Heart right ventricle (tissue), 16 donors: ENCODE measurements around the gene EMC7. TPM values are rescaled to one million over a fixed set of nuclear protein-coding genes. Genes with fewer than 3 reads are reported as not detected.

ENCODE experiments used
- ATAC-seq, 8 donors: fragments of 200-7000 bp; cut with Tn5 transposase; one replicate each; pipeline ENCODE4 v1.9.1; 2020; ENCODE audit warnings: mild to moderate bottlenecking in 8 of 8, moderate library complexity in 8 of 8, moderate number of reproducible peaks in 1 of 8
- DNase-seq, 2 donors: peaks; one replicate each; pipeline ENCODE4 v3.0.0-alpha.2; 2020
- H3K27ac ChIP-seq, 10 donors: fragments of 200-600 bp; sonication (generic) in 2 of 10; one replicate each; pipeline versions ENCODE4 v1.5.0 to v1.8.0; 2020 to 2022; ENCODE audit warnings: mild to moderate bottlenecking in 3 of 10
- H3K27me3 ChIP-seq, 7 donors: fragments of 200-600 bp; one replicate each; pipeline ENCODE4 v1.8.0; 2021 to 2022; ENCODE audit warnings: mild to moderate bottlenecking in 2 of 7
- H3K36me3 ChIP-seq, 9 donors: fragments of 200-600 bp; sonication (generic) in 1 of 9; one replicate each; pipeline versions ENCODE4 v1.5.0 to v1.8.0; 2020 to 2022; ENCODE audit warnings: mild to moderate bottlenecking in 2 of 9
- H3K4me1 ChIP-seq, 9 donors: fragments of 200-600 bp; sonication (generic) in 1 of 9; one replicate each; pipeline versions ENCODE4 v1.5.0 to v1.8.0; 2020 to 2022; ENCODE audit warnings: mild to moderate bottlenecking in 4 of 9
- H3K4me3 ChIP-seq, 10 donors: fragments of 200-600 bp; sonication (generic) in 2 of 10; one replicate each; pipeline versions ENCODE4 v1.5.0 to v1.8.0; 2020 to 2022; ENCODE audit warnings: mild to moderate bottlenecking in 7 of 10, moderate library complexity in 2 of 10
- H3K9me3 ChIP-seq, 11 donors: fragments of 200-600 bp in 10 of 11; sonication (generic) in 2 of 11; one replicate each; pipeline versions ENCODE4 v1.5.0 to v1.8.0; 2013 to 2022; ENCODE audit warnings: mild to moderate bottlenecking in 2 of 11, control low read depth in 1 of 11, moderate library complexity in 1 of 11
- WGBS, 2 donors: extraction: QIAGEN DNeasy Blood & Tissue Kit; methylation state at CpG; one replicate each; pipeline ENCODE4 v1.1.7; 2013; ENCODE audit warnings: inconsistent platforms in 1 of 2; 5-methylcytosine and 5-hydroxymethylcytosine counted together
- intact Hi-C, 10 donors: fragments of 100-400 bp; cut with DNase I; formaldehyde crosslinking; loops; one replicate each; pipeline versions ENCODE4 v1.11.1 to v1.14.2; 2022
- polyA plus RNA-seq, 2 donors: library from polyadenylated mRNA; stranded (reverse); fragments of 200-250 nt; gene quantifications; one replicate each; pipeline ENCODE4 v1.2.3, GENCODE V29; 2013
- total RNA-seq, 10 donors: library from RNA; stranded (reverse); fragmentation: NEBNext Ultra II Directional in 3 of 10; extraction: Animal tissue kit (Norgen Biotek cat#: 25700) in 3 of 10; gene quantifications; one replicate each; pipeline versions ENCODE4 v1.2.1 to v1.2.4, GENCODE V29; 2021 to 2023
- TF ChIP-seq, protein P1 (sequence below), 9 donors: fragments of 200-600 bp; sonication (generic) in 2 of 9; IDR thresholded peaks; one replicate each; pipeline versions ENCODE4 v1.5.0 to v1.8.0; 2021 to 2022; ENCODE audit warnings: antibody characterized with exemption in 9 of 9, mild to moderate bottlenecking in 5 of 9, moderate library complexity in 1 of 9
- donor health status: Arrhythmogenic right ventricular cardiomyopathy.
- donor health status: ischemic (EF 13 %, LVEDD 7.1; RV severe dilation, severe dysfunction).
- donor health status: healthy with polysubstance abuse.
- donor health status: DM: no; HTN: yes; CAD: no.
- donor health status: DM: no; HTN: no; CAD: no.
- donor health status: ischemic (EF 25% LVEDD 6.9; RV normal size, moderate dysfunction).
- donor health status: ischemic (EF 25% LVEDD 5.7; RV mildly dilated, moderate dysfunction).
- donor health status: healthy.
- donor health status: DM: yes; HTN: yes; CAD: no.
- donor health status: Ischemic cardiomyopathy.
- donor health status: ischemic (EF 35%, LVEDD 5.7; RV mildly dilated, moderate dysfunction).
- donor health status: nonischemic (EF 11% LVEDD 7.7; RV severe dilation, severe dysfunction).
- donor health status: DM: yes; HTN: yes; CAD: no.
- donor health status: PGD.
- donor health status: ischemic (EF 29% LVEDD 5.4; RV normal size, mild dysfunction).
- donor health status: nonischemic (EF 23%, LVEDD 6.1; RV moderate dilation, normal function).

Gene EMC7
- total and polyA plus RNA-seq, 12 donors, result 49.4 to 150 (median 61.4) TPM

DNA sequence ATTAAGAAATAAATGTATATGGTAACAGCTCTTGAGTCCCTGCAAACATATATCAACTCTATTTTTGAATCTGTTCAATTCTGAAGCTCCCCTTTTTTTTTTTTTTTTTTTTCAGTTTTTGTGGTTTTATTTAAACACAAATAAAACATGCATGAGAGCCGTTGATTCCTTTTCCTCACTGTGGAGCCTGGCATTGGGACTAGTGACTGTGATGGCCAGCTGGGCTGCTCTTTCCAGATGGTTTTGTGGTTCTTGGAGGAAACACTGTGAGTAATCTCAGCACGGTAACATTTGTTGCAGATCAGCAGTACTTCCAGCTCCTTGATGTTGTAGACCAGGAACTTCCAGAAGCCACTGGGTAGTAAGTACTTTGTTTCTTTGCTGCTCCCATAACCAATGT lies 15.9 kb downstream of the EMC7 start:
- Histone ChIP-seq H3K27me3 (no peaks in the 10 kb centered on the region), H3K4me1 (no peaks in the 10 kb centered on the region), H3K4me3 (no peak overlapping the region), H3K27ac (no peak overlapping the region), H3K9me3 (no peaks in the 10 kb centered on the region), H3K36me3 (peaks cover 0 to 87% (median 41%) of the 10 kb centered on the region in 9 donors)
- ATAC-seq (no peak), DNase-seq (no peak)
- TF ChIP-seq, protein P1, sequence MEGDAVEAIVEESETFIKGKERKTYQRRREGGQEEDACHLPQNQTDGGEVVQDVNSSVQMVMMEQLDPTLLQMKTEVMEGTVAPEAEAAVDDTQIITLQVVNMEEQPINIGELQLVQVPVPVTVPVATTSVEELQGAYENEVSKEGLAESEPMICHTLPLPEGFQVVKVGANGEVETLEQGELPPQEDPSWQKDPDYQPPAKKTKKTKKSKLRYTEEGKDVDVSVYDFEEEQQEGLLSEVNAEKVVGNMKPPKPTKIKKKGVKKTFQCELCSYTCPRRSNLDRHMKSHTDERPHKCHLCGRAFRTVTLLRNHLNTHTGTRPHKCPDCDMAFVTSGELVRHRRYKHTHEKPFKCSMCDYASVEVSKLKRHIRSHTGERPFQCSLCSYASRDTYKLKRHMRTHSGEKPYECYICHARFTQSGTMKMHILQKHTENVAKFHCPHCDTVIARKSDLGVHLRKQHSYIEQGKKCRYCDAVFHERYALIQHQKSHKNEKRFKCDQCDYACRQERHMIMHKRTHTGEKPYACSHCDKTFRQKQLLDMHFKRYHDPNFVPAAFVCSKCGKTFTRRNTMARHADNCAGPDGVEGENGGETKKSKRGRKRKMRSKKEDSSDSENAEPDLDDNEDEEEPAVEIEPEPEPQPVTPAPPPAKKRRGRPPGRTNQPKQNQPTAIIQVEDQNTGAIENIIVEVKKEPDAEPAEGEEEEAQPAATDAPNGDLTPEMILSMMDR (IDR thresholded peaks at IDR 0.05), result no peak
- intact Hi-C loops, result no loop called here
- WGBS, 2 donors, result 78 to 84% methylated on average over 2 of the region's 2 CpGs

GRCh38 chr15:34084086-34084485 lies 17.6 kb downstream of the EMC7 start:
- ATAC-seq, result peak in 1 of 8 donors; percentile 51
- 68 to 70% methylated on average over 7 of the region's 7 CpGs for WGBS, 2 donors
- Histone ChIP-seq H3K27ac (no peak overlapping the region), H3K4me3 (no peak overlapping the region), H3K27me3 (no peaks in the 10 kb centered on the region), H3K9me3 (no peaks in the 10 kb centered on the region), H3K4me1 (no peaks in the 10 kb centered on the region), H3K36me3 (peaks cover 0 to 76% (median 41%) of the 10 kb centered on the region in 9 donors)
- DNase-seq, result no peak
- TF ChIP-seq, protein P1 (IDR thresholded peaks at IDR 0.05), result no peak
- intact Hi-C loops, result no loop called here

DNA sequence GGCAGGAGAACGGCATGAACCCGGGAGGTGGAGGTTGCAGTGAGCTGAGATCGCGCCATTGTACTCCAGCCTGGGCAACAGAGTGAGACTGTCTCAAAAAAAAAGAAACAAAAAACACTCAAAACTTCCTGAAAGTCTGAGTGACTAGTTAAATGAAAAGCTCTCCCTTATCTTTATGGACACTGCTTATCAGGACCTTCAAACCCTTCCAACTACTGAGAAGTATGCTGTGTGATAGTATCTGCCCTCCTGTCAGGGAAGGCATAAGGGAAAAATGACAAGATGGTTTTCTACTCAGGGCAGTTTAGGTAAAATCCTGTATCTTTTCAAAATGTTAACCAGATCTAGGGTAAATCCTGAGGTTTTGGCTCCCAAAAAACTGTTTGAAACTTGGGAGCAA lies 21.8 kb downstream of the EMC7 start:
- DNase-seq (no peak), ATAC-seq (no peak)
- H3K4me1 ChIP-seq, result no peaks in the 10 kb centered on the region
- WGBS, 2 donors, result 84 to 90% methylated on average over 4 of the region's 4 CpGs
- TF ChIP-seq, protein P1 (IDR thresholded peaks at IDR 0.05), result no peak
- H3K4me3 ChIP-seq, result no peak overlapping the region
- H3K27ac ChIP-seq, result no peak overlapping the region
- no peaks in the 10 kb centered on the region for H3K27me3 ChIP-seq
- peaks cover 0 to 39% (median 11%) of the 10 kb centered on the region in 9 donors for H3K36me3 ChIP-seq
- intact Hi-C loops, result no loop called here
- peaks cover 0 to 6% (median 0%) of the 10 kb centered on the region in 11 donors for H3K9me3 ChIP-seq

DNA sequence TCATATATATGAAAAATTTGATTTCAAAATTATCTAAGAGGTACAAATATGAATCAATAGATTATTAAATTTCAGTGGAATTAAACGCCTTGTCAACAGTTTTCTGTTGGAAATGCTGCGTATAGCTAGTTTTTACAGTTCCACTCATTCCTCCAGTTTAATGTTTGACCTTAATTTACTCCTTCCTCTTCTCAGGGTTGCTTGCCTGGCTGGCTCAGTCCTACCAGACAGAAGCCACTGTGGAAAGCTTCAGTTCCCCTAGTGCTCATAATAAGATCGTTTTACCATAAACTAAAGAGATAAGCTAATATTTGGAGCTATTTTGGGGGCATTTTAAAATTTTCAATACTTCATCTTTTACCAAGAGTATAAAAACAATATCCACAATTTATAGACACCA lies 22.8 kb downstream of the EMC7 start:
- no peak for ATAC-seq
- H3K36me3 ChIP-seq, result peaks cover 0 to 30% (median 5%) of the 10 kb centered on the region in 9 donors
- no peak for DNase-seq
- H3K27ac ChIP-seq, result no peak overlapping the region
- WGBS, 2 donors, result 88 to 91% methylated on average over 3 of the region's 3 CpGs
- H3K4me1 ChIP-seq, result no peaks in the 10 kb centered on the region
- intact Hi-C loops, result no loop called here
- no peaks in the 10 kb centered on the region for H3K27me3 ChIP-seq
- TF ChIP-seq, protein P1 (IDR thresholded peaks at IDR 0.05), result no peak
- peaks cover 0 to 6% (median 0%) of the 10 kb centered on the region in 11 donors for H3K9me3 ChIP-seq
- H3K4me3 ChIP-seq, result no peak overlapping the region
